PC-3 (cell line): ENCODE results near the gene TRPM5.

Experiments used
- CTCF ChIP-seq: fragments of 300-600 bp; sonication (generic); conservative IDR thresholded peaks from 2 replicates; pipeline ENCODE4 v1.5.1; 2017; ENCODE audit warnings: antibody characterized with exemption, low read depth, mild to moderate bottlenecking, low read length
- EZH2 ChIP-seq: fragments of 300-600 bp; sonication (generic); IDR thresholded peaks from one replicate; pipeline ENCODE4 v1.6.1; 2017; ENCODE audit warnings: antibody characterized with exemption, mild to moderate bottlenecking, low read length; ENCODE audit not compliant: unreplicated experiment

- TF ChIP-seq CTCF, result no peak
- no peak for TF ChIP-seq EZH2
These were observed 3.1 kb downstream of the TRPM5 start for GRCh38 chr11:2441171-2441570.
